Measurements from ENCODE around the gene CST5. TPM values are rescaled to one million over a fixed set of nuclear protein-coding genes. Genes with fewer than 3 reads are reported as not detected.

Gene CST5
- total and polyA plus RNA-seq, 2 experiments from 2014 or later = not detected

GRCh38 chr20:23826541-23827021 is 53.0 kb downstream of the CST5 start, which contains the start of gene CST2 (continued):
- no peak for TF ChIP-seq ETS1 (IDR thresholded peaks at IDR 0.05)

Other genes starting within 250 kb of the CST5 start
- gene CST3, start 241.8 kb downstream of the CST5 start, total RNA-seq (2014; rRNA removed; shearing (Covaris generic)) = 51.8 and 70.7 TPM in 2 replicates
- 71.5 and 72.9 TPM in 2 replicates for gene CST3, start 241.8 kb downstream of the CST5 start, polyA plus RNA-seq (2016; fragmentation: Nextera tagmentation; extraction: Ambion mirVana)
- not detected in 2 replicates for gene CST4, start 190.7 kb downstream of the CST5 start, total RNA-seq (2014; rRNA removed; shearing (Covaris generic))
- gene CST4, start 190.7 kb downstream of the CST5 start, polyA plus RNA-seq (2016; fragmentation: Nextera tagmentation; extraction: Ambion mirVana) = not detected in 2 replicates
- gene CST1, start 128.8 kb downstream of the CST5 start, total RNA-seq (2014; rRNA removed; shearing (Covaris generic)) = 1.8 and 2.7 TPM in 2 replicates
- gene CST1, start 128.8 kb downstream of the CST5 start, polyA plus RNA-seq (2016; fragmentation: Nextera tagmentation; extraction: Ambion mirVana) = 4.0 and 4.9 TPM in 2 replicates
- gene CST2, start 53.0 kb downstream of the CST5 start, total RNA-seq (2014; rRNA removed; shearing (Covaris generic)) = not detected in 2 replicates
- not detected in 2 replicates for gene CST2, start 53.0 kb downstream of the CST5 start, polyA plus RNA-seq (2016; fragmentation: Nextera tagmentation; extraction: Ambion mirVana)
- not detected in 2 replicates for gene GGTLC1, start 109.0 kb upstream of the CST5 start, total RNA-seq (2014; rRNA removed; shearing (Covaris generic))
- not detected in 2 replicates for gene GGTLC1, start 109.0 kb upstream of the CST5 start, polyA plus RNA-seq (2016; fragmentation: Nextera tagmentation; extraction: Ambion mirVana)